Activated CD8-positive, alpha-beta T cell treated with anti-CD3 and anti-CD28 coated beads for 36 hours (primary cell): ENCODE results near the gene PARP3. TPM values are rescaled to one million over a fixed set of nuclear protein-coding genes. Genes with fewer than 3 reads are reported as not detected.

ENCODE experiments used
- ATAC-seq: fragments of 200-7000 bp; cut with Tn5 transposase; one replicate; pipeline ENCODE4 v1.10.0; 2021; ENCODE audit warnings: mild to moderate bottlenecking, moderate library complexity
- CTCF ChIA-PET: fragments of 350-600 bp; sonication (Branson Sonifier 250); formaldehyde crosslinking; loops from one replicate; lab custom pipeline; 2021; ENCODE audit warnings: antibody characterized with exemption; lab: Charles Lee
- POLR2A ChIA-PET: fragments of 350-600 bp; sonication (Branson Sonifier 250); formaldehyde crosslinking; loops from one replicate; lab custom pipeline; 2021; ENCODE audit warnings: antibody characterized with exemption; lab: Charles Lee
- DNase-seq: peaks from one replicate; pipeline ENCODE4 v3.0.0-alpha.2; 2020
- H3K27ac Mint-ChIP-seq: one replicate; pipeline ENCODE4 v1.8.0; 2021; ENCODE audit warnings: mild to moderate bottlenecking, mixed read lengths
- H3K27me3 Mint-ChIP-seq: one replicate; pipeline ENCODE4 v1.8.0; 2021; ENCODE audit warnings: mixed read lengths
- H3K36me3 Mint-ChIP-seq: one replicate; pipeline ENCODE4 v1.8.0; 2021; ENCODE audit warnings: low read depth, mixed read lengths
- H3K4me1 Mint-ChIP-seq: one replicate; pipeline ENCODE4 v1.8.0; 2021; ENCODE audit warnings: low read depth, mixed read lengths
- H3K4me3 Mint-ChIP-seq: one replicate; pipeline ENCODE4 v1.8.0; 2021; ENCODE audit warnings: mild to moderate bottlenecking, moderate library complexity, mixed read lengths
- H3K9me3 Mint-ChIP-seq: one replicate; pipeline ENCODE4 v1.8.0; 2021; ENCODE audit warnings: mixed read lengths
- CTCF ChIP-seq: fragments of 200-600 bp; IDR thresholded peaks from one replicate; pipeline ENCODE4 v1.8.0; 2022; ENCODE audit warnings: antibody characterized with exemption, mild to moderate bottlenecking
- intact Hi-C: fragments of 100-400 bp; cut with micrococcal nuclease; formaldehyde crosslinking; loops from one replicate; pipeline ENCODE4 v1.10.0; 2022
- total RNA-seq, 2 experiments: library from RNA; stranded (reverse); gene quantifications; one replicate each; pipeline ENCODE4 v1.2.3, GENCODE V29; 2021

The PARP3 gene
- total RNA-seq, 2 experiments from 2014 or later: 11.5 to 12.7 TPM

GRCh38 chr3:51945926-51946705 lies 4.0 kb downstream of the PARP3 start:
- Mint-ChIP-seq H3K27me3 (no peaks in the 10 kb centered on the region), H3K4me3 (no peak overlapping the region), H3K4me1 (peaks cover 8% of the 10 kb centered on the region), H3K9me3 (no peaks in the 10 kb centered on the region), H3K36me3 (no peaks in the 10 kb centered on the region), H3K27ac (no peak overlapping the region)
- POLR2A ChIA-PET: interaction anchor here (0.9 to 1.9 kb wide), 3 partner anchors 16 to 37 kb away, joined by 3 to 6 read pairs (median 4); partner anchors contain the start of gene ABHD14B
- intact Hi-C loops: no loop called here
- CTCF ChIA-PET: interaction anchor here (1.0 kb wide), 1 partner anchor 27 kb away, joined by 3 read pairs; the partner anchor contains the start of gene ABHD14B
- no peak for DNase-seq
- TF ChIP-seq CTCF: no peak
- ATAC-seq: no peak

- no peak overlapping the region for H3K27ac Mint-ChIP-seq
- ChIA-PET CTCF (interaction anchor here (1.0 kb wide), 1 partner anchor 27 kb away, joined by 3 read pairs; the partner anchor contains the start of gene ABHD14B), POLR2A (interaction anchor here (1.9 kb wide), 1 partner anchor 27 kb away, joined by 6 read pairs; the partner anchor contains the start of gene ABHD14B)
- H3K4me1 Mint-ChIP-seq: peaks cover 8% of the 10 kb centered on the region
- H3K27me3 Mint-ChIP-seq: no peaks in the 10 kb centered on the region
- H3K4me3 Mint-ChIP-seq: no peak overlapping the region
- DNase-seq (no peak), ATAC-seq (no peak)
- TF ChIP-seq CTCF: no peak
- H3K36me3 Mint-ChIP-seq: no peaks in the 10 kb centered on the region
- intact Hi-C loops: no loop called here
- no peaks in the 10 kb centered on the region for H3K9me3 Mint-ChIP-seq
Measured at GRCh38 chr3:51946796-51947195, 4.6 kb downstream of the PARP3 start.

- Mint-ChIP-seq H3K4me3 (no peak overlapping the region), H3K27ac (no peak overlapping the region), H3K27me3 (no peaks in the 10 kb centered on the region), H3K36me3 (no peaks in the 10 kb centered on the region), H3K4me1 (peaks cover 6% of the 10 kb centered on the region), H3K9me3 (no peaks in the 10 kb centered on the region)
- ChIA-PET CTCF (no interaction called here), POLR2A (interaction anchor here (0.7 kb wide), 1 partner anchor 16 kb away, joined by 3 read pairs; no protein-coding TSS in a partner anchor)
- ATAC-seq: no peak
- DNase-seq: no peak
- intact Hi-C loops: no loop called here
- TF ChIP-seq CTCF: no peak
Measured at GRCh38 chr3:51947215-51947900, 5.2 kb downstream of the PARP3 start.

GRCh38 chr3:51948016-51948580 lies 5.9 kb downstream of the PARP3 start:
- POLR2A ChIA-PET: interaction anchor here (0.6 to 0.7 kb wide), 2 partner anchors 10 to 15 kb away, joined by 3 read pairs; no protein-coding TSS in a partner anchor

More at GRCh38 chr3:51948016-51948580, 5.9 kb downstream of the PARP3 start:
- H3K4me3 Mint-ChIP-seq: no peak overlapping the region
- no peak overlapping the region for H3K27ac Mint-ChIP-seq
- ATAC-seq (no peak), DNase-seq (no peak)
- CTCF ChIA-PET: no interaction called here
- intact Hi-C loops: no loop called here
- TF ChIP-seq CTCF: no peak
- H3K4me1 Mint-ChIP-seq: peaks cover under 1% of the 10 kb centered on the region
- H3K27me3 Mint-ChIP-seq: peaks cover 1% of the 10 kb centered on the region
- no peaks in the 10 kb centered on the region for H3K36me3 Mint-ChIP-seq
- H3K9me3 Mint-ChIP-seq: no peaks in the 10 kb centered on the region
